NT2/D1 (cell line): ENCODE results near the gene CPZ.

Experiments used
- DNase-seq: peaks from one replicate; pipeline ENCODE4 v3.0.0-alpha.2; 2011; ENCODE audit warnings: low read depth, low spot score
- H3K27me3 ChIP-seq: 2 replicates; pipeline ENCODE4 v1.6.0; 2011; ENCODE audit warnings: mild to moderate bottlenecking; ENCODE audit not compliant: insufficient read length, insufficient read depth
- H3K36me3 ChIP-seq: 2 replicates; pipeline ENCODE4 v1.6.1; 2011; ENCODE audit warnings: mild to moderate bottlenecking, low read length, mixed read lengths; ENCODE audit not compliant: insufficient read depth, insufficient read length
- H3K4me1 ChIP-seq: 2 replicates; pipeline ENCODE4 v1.5.1; 2011; ENCODE audit not compliant: insufficient read depth, insufficient read length
- H3K4me3 ChIP-seq: 2 replicates; pipeline ENCODE4 v1.5.1; 2011; ENCODE audit warnings: low read depth; ENCODE audit not compliant: insufficient read length
- H3K9ac ChIP-seq: 2 replicates; pipeline ENCODE4 v1.6.0; 2011; ENCODE audit warnings: low read depth; ENCODE audit not compliant: insufficient read length
- H3K9me3 ChIP-seq: 2 replicates; pipeline ENCODE4 v1.5.1; 2011; ENCODE audit warnings: mild to moderate bottlenecking, low read length; ENCODE audit not compliant: insufficient read depth
- SUZ12 ChIP-seq: IDR thresholded peaks from 2 replicates; pipeline ENCODE4 v1.6.1; 2011; ENCODE audit not compliant: insufficient read length, insufficient read depth; ENCODE audit errors: extremely low read depth
- YY1 ChIP-seq: IDR thresholded peaks from 2 replicates; pipeline ENCODE4 v1.6.1; 2011; ENCODE audit not compliant: insufficient read length, insufficient read depth
- ZNF274 ChIP-seq: IDR thresholded peaks from 2 replicates; pipeline ENCODE4 v1.6.1; 2011; ENCODE audit warnings: mild to moderate bottlenecking, low read depth, low read length

CPZ gene

DNA sequence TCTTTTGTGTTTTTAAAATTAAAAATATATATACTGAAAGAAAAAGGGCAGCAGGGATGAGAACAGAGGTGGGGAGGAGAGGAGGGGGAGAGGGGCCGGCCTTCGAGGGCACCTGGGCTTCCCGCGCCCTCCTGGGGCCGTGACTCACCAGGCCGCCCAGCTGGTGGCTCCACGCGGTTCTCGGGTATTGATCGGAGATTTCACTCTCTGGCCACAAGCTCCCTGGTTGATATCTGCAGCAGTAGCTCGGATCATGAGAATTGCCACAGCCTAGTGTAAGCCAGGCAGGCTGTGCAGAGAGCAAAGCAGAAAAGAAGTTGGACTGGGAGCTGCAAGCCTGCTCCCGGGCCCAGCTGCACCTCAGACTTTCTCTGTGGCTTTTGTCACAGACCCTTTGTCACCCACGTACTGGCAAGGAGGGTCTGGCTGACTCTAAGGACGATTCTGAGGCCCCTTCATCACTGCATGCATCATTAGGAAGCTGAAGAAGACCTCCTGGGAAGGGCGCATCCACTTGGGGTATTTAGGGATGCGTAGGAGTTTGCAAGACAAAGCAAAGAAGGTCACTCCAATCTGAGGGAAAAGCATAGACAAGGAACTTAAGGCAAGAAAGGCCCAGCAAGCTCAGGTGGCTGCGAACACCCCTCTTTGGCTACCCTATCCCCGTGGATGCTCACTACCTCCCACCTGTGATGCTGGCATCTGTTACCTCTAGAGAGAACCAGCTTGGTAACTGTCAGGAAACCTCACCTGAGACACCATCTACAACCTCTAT is 71.7 kb downstream of the CPZ start:
- Histone ChIP-seq H3K9me3 (no peaks in the 10 kb centered on the region), H3K9ac (peak overlapping the region; percentile 16), H3K4me1 (no peaks in the 10 kb centered on the region), H3K4me3 (no peak overlapping the region), H3K36me3 (no peaks in the 10 kb centered on the region), H3K27me3 (peaks cover 3% of the 10 kb centered on the region)
- TF ChIP-seq YY1 (no peak), ZNF274 (no peak), SUZ12 (no peak)
- DNase-seq: peak; percentile 39

DNA sequence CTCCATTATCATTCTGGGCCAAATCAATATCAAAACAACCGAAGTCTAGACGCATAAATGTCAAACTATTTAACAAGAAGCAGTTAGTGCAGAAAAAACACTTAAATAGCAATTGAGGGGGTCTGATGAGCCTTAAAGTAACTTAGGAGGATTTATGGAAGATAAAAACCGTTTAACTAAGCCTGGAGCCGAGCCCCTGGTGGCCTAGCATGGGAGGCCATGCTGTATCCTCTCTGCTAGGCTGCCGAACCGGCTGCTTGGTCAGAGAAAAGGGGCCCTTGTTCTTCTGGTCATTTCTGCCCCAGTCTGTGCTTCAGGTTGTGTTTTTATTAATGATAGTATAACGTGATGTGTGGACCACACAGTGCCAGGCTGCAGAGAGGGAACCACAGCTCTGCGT is 72.4 kb downstream of the CPZ start:
- DNase-seq: no peak
- TF ChIP-seq ZNF274: no peak
- no peak for TF ChIP-seq YY1
- no peak for TF ChIP-seq SUZ12
- Histone ChIP-seq H3K9me3 (no peaks in the 10 kb centered on the region), H3K4me3 (no peak overlapping the region), H3K36me3 (no peaks in the 10 kb centered on the region), H3K9ac (no peak overlapping the region), H3K27me3 (peaks cover 3% of the 10 kb centered on the region), H3K4me1 (no peaks in the 10 kb centered on the region)

DNA sequence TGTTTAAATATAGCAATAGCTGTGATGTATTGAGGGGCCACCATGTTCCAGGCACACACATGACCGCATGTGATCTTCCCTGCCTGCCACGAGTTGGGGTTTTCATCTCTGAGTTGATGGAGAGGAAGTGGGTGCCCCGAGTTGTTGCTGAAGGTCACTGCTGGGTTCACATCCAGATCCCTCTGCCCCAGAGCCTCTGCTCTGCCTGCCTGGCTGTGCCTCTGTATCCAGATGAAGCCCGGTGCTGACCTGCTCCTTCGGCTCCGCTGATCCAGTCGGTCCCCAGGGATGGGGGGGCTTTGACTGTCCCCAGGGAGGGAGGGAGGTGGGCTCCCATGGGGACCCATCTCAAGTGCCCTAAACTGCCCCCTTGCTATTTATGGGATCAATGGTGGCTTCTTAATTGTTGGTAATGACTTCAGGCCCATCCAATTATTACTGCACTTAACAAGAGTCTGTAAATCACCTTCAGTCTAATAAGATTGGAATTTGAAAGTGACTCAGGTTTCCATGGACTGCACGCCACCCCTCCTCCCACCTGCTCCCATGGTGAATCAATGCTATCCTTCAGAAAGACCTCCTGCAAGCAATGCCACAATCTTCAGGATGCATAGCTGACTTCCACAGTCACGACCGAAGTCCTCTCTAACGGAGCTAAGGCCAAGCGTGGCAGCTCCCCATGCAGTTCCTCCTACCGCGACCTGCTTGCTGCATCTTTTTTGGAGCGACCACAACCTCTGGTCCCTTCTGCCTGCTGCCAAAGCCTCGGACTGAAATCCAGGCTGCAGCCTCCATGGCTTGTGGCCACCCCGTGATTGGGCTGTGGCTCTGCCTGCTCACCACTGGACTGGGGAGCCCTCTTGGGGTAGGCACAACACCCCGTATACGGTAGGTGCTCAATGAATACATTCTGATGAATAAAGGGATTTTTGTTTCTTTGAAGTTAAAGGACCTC is 73.1 kb downstream of the CPZ start:
- peaks cover 3% of the 10 kb centered on the region for H3K27me3 ChIP-seq
- H3K4me1 ChIP-seq: no peaks in the 10 kb centered on the region
- no peak for DNase-seq
- H3K9ac ChIP-seq: no peak overlapping the region
- H3K4me3 ChIP-seq: no peak overlapping the region
- TF ChIP-seq SUZ12 (no peak), ZNF274 (no peak), YY1 (no peak)
- H3K9me3 ChIP-seq: no peaks in the 10 kb centered on the region
- no peaks in the 10 kb centered on the region for H3K36me3 ChIP-seq

DNA sequence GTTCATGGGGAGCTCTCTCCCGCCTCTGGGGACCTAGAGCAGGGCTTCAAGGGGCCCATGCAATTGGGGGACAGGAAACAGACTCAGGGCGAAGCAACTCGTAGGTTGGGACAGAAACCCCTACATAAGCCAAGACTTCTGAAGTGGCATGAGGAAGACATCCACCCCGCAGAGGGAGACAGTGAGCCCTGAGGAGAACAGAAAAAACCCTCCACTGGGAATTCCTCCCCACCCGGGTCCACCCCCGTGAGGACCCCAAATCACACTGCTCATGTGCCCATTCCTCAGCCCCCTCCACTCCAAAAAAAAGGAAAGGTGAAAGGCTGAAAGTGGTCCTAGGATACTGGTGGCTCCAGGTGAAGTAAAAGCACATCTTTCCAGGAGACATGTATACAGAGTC is 74.0 kb downstream of the CPZ start:
- Histone ChIP-seq H3K4me3 (no peak overlapping the region), H3K27me3 (peaks cover 11% of the 10 kb centered on the region), H3K9ac (no peak overlapping the region), H3K36me3 (no peaks in the 10 kb centered on the region), H3K9me3 (no peaks in the 10 kb centered on the region), H3K4me1 (peaks cover 3% of the 10 kb centered on the region)
- no peak for TF ChIP-seq ZNF274
- TF ChIP-seq SUZ12: no peak
- no peak for TF ChIP-seq YY1
- DNase-seq: no peak
